ENCODE data around the gene MCCD1.

Gene MCCD1

GRCh38 chr6:31513456-31514165, 15.2 kb upstream of the MCCD1 start:
- DNase-seq = no peak

DNA sequence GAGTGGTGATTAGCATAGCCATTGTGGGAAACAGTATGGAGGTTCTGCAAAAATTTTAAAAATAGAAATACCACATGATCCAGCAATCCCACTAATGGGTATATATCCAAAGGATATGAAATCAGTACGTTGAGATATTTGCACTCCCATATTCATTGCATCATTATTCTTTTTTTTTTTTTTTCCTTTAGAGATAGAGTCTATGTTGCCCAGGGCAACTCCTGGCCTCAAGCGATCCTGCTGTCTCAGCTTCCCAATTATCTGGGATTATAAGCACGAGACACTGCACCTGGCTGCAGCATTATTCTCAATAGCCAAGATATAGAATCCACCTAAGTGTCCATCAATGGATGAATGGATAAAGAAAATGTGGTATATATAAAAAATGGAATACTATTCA, 6.9 kb upstream of the MCCD1 start:
- no peak for DNase-seq

- no peak for DNase-seq
Observed at GRCh38 chr6:31525553-31525931, 3.2 kb upstream of the MCCD1 start.

GRCh38 chr6:31525932-31526591, 2.7 kb upstream of the MCCD1 start:
- no peak for DNase-seq

DNA sequence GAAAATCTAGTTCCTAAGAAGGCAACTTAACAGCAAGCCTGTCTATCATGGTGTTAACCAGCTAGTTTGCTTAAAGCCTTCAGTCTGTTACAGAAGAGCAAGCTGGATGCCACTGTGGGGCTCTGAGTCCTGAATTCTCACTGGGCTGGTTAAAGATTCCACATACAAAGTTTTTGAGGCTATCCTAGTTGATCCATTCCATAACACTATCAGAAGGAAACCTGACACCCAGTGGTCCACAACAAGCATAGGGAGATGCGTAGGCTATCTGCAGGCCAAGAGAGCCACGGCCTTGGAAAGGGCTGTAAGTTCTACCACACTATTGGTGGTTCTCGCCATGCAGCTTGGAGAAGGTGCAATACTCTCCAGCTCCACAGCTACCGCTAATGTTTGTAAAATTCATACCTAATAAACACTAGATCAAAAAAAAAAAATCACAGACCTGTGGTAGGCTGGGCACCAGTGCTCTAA, 420 bp upstream of the MCCD1 start:
- DNase-seq = no peak

GRCh38 chr6:31529329-31530150, 778 bp downstream of the MCCD1 start:
- no peak for DNase-seq

DNA sequence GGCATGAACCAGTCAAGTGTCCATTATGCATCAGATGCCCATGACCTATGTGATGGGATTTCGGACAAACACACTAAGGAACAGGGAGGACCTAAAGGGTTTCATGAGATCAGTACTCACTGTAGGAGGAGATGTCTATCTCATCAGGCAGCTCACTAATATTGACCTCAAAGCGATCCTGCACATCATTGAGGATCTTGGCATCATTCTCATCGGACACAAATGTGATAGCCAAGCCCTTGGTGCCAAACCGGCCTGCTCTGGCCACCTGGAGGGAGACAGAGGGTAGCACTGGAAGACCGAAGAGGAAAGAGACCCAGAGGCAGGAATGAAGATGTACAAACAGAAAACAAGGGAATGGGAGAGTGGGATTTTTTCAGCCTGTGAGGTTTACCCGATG, 1.9 kb downstream of the MCCD1 start:
- DNase-seq = no peak

GRCh38 chr6:31531162-31531561, 2.4 kb downstream of the MCCD1 start:
- no peak for DNase-seq

DNA sequence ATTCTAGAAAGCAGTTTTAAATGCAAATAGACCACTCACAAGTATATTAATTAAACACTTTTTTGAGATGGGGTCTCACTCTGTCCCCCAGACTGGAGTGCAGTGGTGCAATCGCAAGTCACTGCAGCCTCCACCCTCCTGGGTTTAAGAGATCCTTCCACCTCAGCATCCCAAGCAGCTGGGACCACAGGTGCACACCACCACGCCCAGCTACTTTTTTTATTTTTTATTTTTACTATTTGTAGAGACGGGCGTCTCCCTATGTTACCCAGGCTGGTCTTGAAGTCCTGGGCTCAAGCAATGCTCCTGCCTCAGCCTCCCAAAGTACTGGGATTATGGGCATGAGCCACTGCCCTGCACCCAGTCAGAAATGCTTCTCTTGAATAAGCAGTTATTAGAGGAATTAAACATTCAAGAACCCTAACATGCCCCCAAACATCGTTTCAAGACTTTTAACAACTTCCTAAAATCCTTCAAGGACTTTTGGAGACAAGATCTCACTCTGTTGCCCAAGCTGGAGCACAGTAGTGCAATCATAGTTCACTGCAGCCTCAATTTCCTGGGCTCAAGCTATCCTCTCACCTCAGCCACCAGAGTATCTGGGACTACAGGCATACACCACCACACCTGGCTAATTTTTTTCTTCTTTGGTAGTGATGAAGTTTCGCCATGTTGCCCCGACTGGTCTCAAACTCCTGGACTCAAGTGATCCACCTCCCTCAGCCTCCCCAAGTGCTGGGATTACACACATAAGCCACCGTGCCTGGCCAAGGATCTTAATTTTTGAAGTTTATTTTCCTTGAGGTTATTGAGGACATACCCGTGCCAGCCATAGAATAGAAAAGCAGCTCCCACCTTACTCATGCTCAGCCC, 3.2 kb downstream of the MCCD1 start:
- no peak for DNase-seq

- no peak for DNase-seq
Observed at GRCh38 chr6:31532644-31533454, 4.1 kb downstream of the MCCD1 start.

GRCh38 chr6:31533455-31533841, 4.7 kb downstream of the MCCD1 start:
- no peak for DNase-seq

- no peak for DNase-seq
Observed at GRCh38 chr6:31534011-31534410, 5.2 kb downstream of the MCCD1 start.

DNA sequence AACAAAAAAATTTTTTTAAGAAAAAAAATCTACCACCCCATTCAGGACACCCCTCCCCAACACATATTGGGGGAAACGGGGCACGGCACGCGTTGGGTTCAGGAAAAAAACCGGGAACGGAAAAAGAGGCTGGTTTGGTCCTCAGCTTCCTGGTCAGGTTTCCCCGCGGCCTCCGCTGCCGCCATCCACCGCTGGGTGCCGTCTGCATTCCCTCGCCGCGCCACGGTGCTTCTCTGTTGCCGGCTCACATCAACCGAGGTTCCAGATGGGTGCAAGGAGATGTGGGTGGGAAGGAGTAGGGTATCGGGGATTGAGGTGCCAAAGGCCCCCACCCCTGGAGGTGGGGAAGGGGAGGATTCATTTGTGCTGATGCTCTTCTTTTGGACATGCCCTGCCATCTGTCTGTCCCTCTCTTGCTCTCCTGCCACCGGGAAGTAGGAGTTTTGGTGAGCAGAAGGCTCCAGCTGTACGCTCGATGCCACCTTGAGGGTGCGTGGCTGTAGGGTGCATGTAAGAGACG, 5.8 kb downstream of the MCCD1 start:
- no peak for DNase-seq

DNA sequence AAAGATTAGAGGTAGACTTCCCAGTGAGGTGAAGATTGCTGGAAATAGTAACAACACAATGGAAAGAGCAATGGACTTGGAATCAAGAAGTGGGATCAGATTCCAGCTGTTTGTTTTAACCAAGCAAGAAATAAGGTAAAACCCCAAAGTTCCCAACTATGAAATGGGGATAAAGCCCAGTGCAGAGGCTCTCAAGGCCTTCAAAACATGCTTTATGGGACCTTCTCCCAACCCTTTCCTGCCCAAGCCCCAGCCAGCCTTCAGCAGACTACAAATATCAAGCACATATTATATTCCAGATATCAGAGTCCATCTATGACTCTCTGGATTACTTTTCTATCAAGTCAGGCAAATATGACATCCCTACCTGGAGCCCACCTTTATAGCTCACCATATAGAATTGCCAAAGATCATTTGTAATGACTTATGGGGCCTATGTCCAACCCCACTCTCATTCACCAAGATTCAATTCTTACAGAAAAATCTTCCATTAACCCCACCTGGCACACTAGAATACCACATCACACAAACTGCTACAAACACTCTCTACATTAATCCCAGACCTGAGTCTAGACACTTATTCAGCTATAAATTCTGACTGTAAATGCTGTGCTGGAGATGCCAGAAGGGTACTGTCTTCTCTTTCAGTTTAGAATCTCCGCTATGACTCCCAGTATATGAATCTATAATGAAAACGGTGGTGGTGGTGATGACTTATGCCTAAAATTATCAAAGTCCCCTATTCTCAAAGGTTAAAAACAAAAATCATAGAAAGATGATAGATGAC, 7.0 kb downstream of the MCCD1 start:
- DNase-seq = no peak

DNA sequence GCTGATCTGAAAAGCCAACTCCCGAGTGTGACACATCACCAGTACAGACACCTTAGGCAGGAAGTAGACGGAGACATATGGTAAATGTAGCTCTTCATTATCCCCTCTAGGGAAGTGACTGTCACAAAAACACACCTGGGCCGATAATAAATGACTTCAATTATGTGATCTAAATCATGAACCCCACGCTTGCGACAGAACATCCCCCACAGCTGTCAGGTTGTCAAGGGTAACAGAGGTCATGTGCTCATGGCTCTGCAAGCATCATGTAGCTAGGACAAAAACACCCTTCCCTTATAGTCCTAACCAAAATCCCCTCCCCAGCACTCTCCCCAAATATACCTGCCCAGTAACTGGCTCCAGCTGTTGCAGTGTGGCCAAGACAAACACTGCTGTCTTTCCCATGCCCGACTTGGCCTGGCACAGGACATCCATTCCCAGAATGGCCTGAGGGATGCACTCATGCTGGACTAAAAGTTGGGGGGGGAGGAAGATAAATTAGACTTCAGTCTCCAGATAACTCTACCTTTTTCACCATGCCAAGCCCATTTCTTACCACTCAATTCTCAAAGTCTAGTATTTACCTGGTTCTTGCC, 10.1 kb downstream of the MCCD1 start:
- no peak for DNase-seq

- DNase-seq = no peak
Observed at GRCh38 chr6:31540640-31541039, 11.9 kb downstream of the MCCD1 start.

- DNase-seq = peak; percentile 72
Observed at GRCh38 chr6:31541059-31541657, 12.4 kb downstream of the MCCD1 start.

DNA sequence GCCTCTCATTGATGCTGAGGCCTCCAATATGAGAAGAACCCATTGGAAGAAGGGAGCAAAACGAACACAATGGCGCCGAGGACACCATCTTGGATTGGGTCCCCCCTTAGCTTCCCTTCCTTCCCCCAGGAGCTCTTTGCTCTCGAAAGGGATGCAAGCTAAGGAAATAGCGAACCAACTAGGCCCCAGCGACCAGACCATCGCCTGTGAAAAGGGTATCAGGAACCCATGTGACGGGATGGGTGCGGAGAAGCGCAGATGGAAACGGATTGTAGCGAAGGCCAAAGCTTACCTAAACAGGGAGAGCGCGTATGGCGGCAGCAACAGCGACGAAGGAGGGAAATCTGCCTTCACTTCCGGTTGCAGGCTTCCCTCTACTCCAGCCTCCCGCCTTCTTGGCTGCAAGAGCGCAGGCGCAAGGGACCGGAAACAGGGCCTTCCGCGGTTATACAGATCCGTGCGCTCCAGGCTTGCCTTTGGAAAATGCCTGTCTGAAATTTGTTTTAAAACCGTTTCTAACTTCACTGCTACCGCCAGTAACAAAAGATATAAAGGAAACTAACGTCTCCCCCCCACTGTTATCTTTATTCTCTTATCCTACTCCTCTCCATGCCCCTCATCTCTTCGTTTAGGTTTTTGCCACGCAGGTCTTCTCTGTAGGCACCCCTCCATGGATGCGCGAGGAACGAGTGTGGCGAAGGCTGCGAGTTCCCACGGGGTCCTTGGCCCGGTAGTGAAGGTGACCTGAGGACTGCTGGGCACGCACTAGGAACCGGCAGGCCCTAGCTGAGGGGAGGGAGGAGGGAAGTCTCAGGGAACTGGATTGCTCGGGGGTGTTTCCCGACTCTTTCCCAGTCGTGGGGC, 13.1 kb downstream of the MCCD1 start, which contains the start of gene DDX39B:
DDX39B (minus strand) TSS at position 346 of the 864 bp plus-strand sequence. CDS start 1,471 bp downstream, outside the sequence.
- peak; percentile 98 for DNase-seq

DNA sequence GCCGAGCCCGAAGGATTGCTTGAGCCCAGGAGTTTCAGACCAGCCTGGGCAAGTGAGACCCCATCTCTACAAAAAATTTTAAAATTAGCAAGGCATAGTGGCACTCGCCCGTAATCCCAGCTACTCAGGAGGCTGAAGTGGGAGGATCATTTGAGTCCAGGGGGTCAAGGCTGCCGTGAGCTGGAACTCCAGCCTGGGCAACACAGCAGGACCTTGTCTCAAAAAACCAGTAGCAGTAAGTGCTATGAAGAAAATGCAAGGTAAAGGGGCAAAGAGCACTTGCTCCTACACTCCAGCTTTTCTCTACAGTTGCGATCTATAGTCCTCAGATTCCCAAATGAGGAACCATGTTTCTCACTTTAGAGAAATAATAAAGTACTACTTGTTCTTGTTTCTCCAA, 14.9 kb downstream of the MCCD1 start:
- no peak for DNase-seq

Data from RPMI8226 (cell line).